IMR-90 (cell line): Measurements from ENCODE around the gene LZTS3. TPM values are rescaled to one million over a fixed set of nuclear protein-coding genes. Genes with fewer than 3 reads are reported as not detected.
"Not testable (repeated sequence)": the region's sequence is repeated elsewhere in the genome, so short reads cannot be mapped to it uniquely, and the experiment has no call there.

Source experiments
- ATAC-seq: fragments of 200-7000 bp; cut with Tn5 transposase; 2 replicates; pipeline ENCODE4 v1.9.1; 2020; ENCODE audit warnings: low read depth, mild to moderate bottlenecking, moderate library complexity
- BruUV-seq: library from RNA; stranded (reverse); fragments of 400-500 nt; replicated peaks from 2 replicates; lab custom pipeline; 2021; lab: Mats Ljungman, UMichigan
- CTCF ChIA-PET: fragments of 300-600 bp; formaldehyde crosslinking; extraction: SDS; loops from one replicate; lab custom pipeline; 2021; ENCODE audit warnings: antibody characterized with exemption; lab: Yijun Ruan, JAX
- POLR2A ChIA-PET: fragments of 300-600 bp; sonication (Branson Sonifier 250); formaldehyde crosslinking; loops from one replicate; lab custom pipeline; 2022; ENCODE audit warnings: antibody characterized with exemption; ENCODE audit not compliant: unreplicated experiment; lab: Charles Lee
- DNase-seq: peaks from one replicate; pipeline ENCODE4 v3.0.0; 2013
- H2AFZ ChIP-seq: replicated peaks from 2 replicates; pipeline ENCODE3; 2013; ENCODE audit warnings: low read length, mild to moderate bottlenecking; ENCODE audit not compliant: poor library complexity
- H2AK5ac ChIP-seq: 2 replicates; pipeline ENCODE4 v1.6.1; 2013; ENCODE audit warnings: low read depth, low read length, inconsistent platforms
- H2AK9ac ChIP-seq: replicated peaks from 2 replicates; pipeline ENCODE3; 2013; ENCODE audit warnings: mild to moderate bottlenecking, low read depth, low read length, moderate library complexity; ENCODE audit not compliant: poor library complexity
- H2BK120ac ChIP-seq: 2 replicates; pipeline ENCODE4 v1.6.1; 2013; ENCODE audit warnings: low read depth, low read length, inconsistent platforms
- H2BK15ac ChIP-seq: 3 replicates; pipeline ENCODE4 v1.6.1; 2013; ENCODE audit warnings: low read depth, low read length, inconsistent platforms
- H2BK20ac ChIP-seq: 2 replicates; pipeline ENCODE4 v1.6.1; 2013; ENCODE audit warnings: low read depth, mild to moderate bottlenecking, inconsistent platforms, low read length, moderate library complexity
- H2BK5ac ChIP-seq: 2 replicates; pipeline ENCODE4 v1.6.1; 2013; ENCODE audit warnings: mild to moderate bottlenecking, low read depth, low read length, inconsistent platforms; ENCODE audit not compliant: poor library complexity, severe bottlenecking
- H3K14ac ChIP-seq: replicated peaks from 2 replicates; pipeline ENCODE4 v1.6.1; 2013; ENCODE audit warnings: low read depth, low read length, inconsistent platforms
- H3K18ac ChIP-seq: 2 replicates; pipeline ENCODE4 v1.6.1; 2013; ENCODE audit warnings: low read depth, low read length, control low read depth
- H3K23ac ChIP-seq: 2 replicates; pipeline ENCODE4 v1.6.1; 2013; ENCODE audit warnings: low read depth, low read length, inconsistent platforms
- H3K27ac ChIP-seq: 2 replicates; pipeline ENCODE4 v1.5.1; 2013; ENCODE audit warnings: mild to moderate bottlenecking, control low read depth, low read length; ENCODE audit not compliant: insufficient read depth
- H3K27me3 ChIP-seq: 2 replicates; pipeline ENCODE4 v1.6.1; 2013; ENCODE audit warnings: low read length; ENCODE audit not compliant: control insufficient read depth, insufficient read depth
- H3K36me3 ChIP-seq: 2 replicates; pipeline ENCODE4 v1.6.1; 2013; ENCODE audit warnings: low read length, mixed read lengths; ENCODE audit not compliant: control insufficient read depth, insufficient read depth
- H3K4ac ChIP-seq: 2 replicates; pipeline ENCODE4 v1.6.1; 2013; ENCODE audit warnings: low read depth, low read length, inconsistent platforms
- H3K4me1 ChIP-seq: 2 replicates; pipeline ENCODE4 v1.6.1; 2013; ENCODE audit warnings: low read length, mixed read lengths; ENCODE audit not compliant: control insufficient read depth, insufficient read depth
- H3K4me2 ChIP-seq: 2 replicates; pipeline ENCODE4 v1.6.1; 2013; ENCODE audit warnings: low read depth, mild to moderate bottlenecking, control low read depth, low read length, moderate library complexity
- H3K4me3 ChIP-seq: 2 replicates; pipeline ENCODE4 v1.5.1; 2013; ENCODE audit warnings: low read depth, mild to moderate bottlenecking, control low read depth, low read length, moderate library complexity; ENCODE audit not compliant: insufficient read depth
- H3K56ac ChIP-seq: 2 replicates; pipeline ENCODE4 v1.6.1; 2013; ENCODE audit warnings: low read length, inconsistent platforms; ENCODE audit not compliant: insufficient read depth; ENCODE audit errors: extremely low read depth
- H3K79me1 ChIP-seq, 2 experiments: 2 replicates each; pipeline ENCODE4 v1.6.1; 2013; ENCODE audit warnings: low read length in 2 of 2, inconsistent platforms in 1 of 2, low read depth in 1 of 2
- H3K9ac ChIP-seq: 2 replicates; pipeline ENCODE4 v1.6.1; 2013; ENCODE audit warnings: low read depth, low read length, control low read depth
- H3K9me1 ChIP-seq: 2 replicates; pipeline ENCODE4 v1.6.1; 2013; ENCODE audit warnings: low read length, inconsistent platforms; ENCODE audit not compliant: insufficient read depth
- H3K9me3 ChIP-seq: 2 replicates; pipeline ENCODE4 v1.6.1; 2013; ENCODE audit warnings: low read length; ENCODE audit not compliant: control insufficient read depth, insufficient read depth
- H4K20me1 ChIP-seq: 2 replicates; pipeline ENCODE4 v1.6.1; 2013; ENCODE audit warnings: low read length, inconsistent platforms; ENCODE audit not compliant: insufficient read depth
- H4K5ac ChIP-seq: 2 replicates; pipeline ENCODE4 v1.6.1; 2013; ENCODE audit warnings: mild to moderate bottlenecking, low read depth, low read length, control low read depth
- H4K8ac ChIP-seq, 2 experiments: 2 replicates each; pipeline ENCODE4 v1.6.1; 2013; ENCODE audit warnings: low read depth in 2 of 2, low read length in 2 of 2, control low read depth in 1 of 2, inconsistent platforms in 1 of 2
- H4K91ac ChIP-seq: 2 replicates; pipeline ENCODE4 v1.6.1; 2013; ENCODE audit warnings: low read depth, low read length, inconsistent platforms; ENCODE audit not compliant: insufficient read depth
- CEBPB ChIP-seq: IDR thresholded peaks from 2 replicates; pipeline ENCODE4 v1.6.1; 2012; ENCODE audit warnings: low read depth, low read length, improper control_type of control experiment
- RAD21 ChIP-seq: IDR thresholded peaks from 2 replicates; pipeline ENCODE4 v1.6.1; 2012; ENCODE audit warnings: low read length, improper control_type of control experiment
- SMC3 ChIP-seq: fragments of 150-350 bp; IDR thresholded peaks from 2 replicates; pipeline ENCODE4 v1.6.1; 2016; ENCODE audit warnings: low read depth, mild to moderate bottlenecking, antibody characterized with exemption, low read length, moderate library complexity
- WGBS, 2 experiments: methylation state at CpG; one replicate each; pipeline versions ENCODE4 v1.1.5 to v1.1.7; 2013; ENCODE audit warnings: missing lambda C conversion rate in 2 of 2; ENCODE audit not compliant: insufficient read length in 1 of 2; ENCODE audit errors: extremely low coverage in 2 of 2; 5-methylcytosine and 5-hydroxymethylcytosine counted together
- dilution Hi-C: fragments of 300-500 bp; cut with HindIII; formaldehyde crosslinking; loops from one replicate; pipeline ENCODE4 v1.14.3; 2018; ENCODE audit warnings: low sequenced_read_pairs; ENCODE audit not compliant: unreplicated experiment
- in situ Hi-C: fragments of 300-500 bp; cut with MboI; formaldehyde crosslinking; loops from 3 replicates; pipeline ENCODE4 v1.14.3; 2019; ENCODE audit warnings: low sequenced_read_pairs, inconsistent platforms, mixed read lengths
- intact Hi-C: fragments of 100-400 bp; cut with micrococcal nuclease; formaldehyde crosslinking; loops from 2 replicates; pipeline ENCODE4 v1.10.0; 2022
- polyA plus RNA-seq, 3 experiments: library from polyadenylated mRNA; depleted of rRNA; stranded (reverse); fragments of >200 nt; gene quantifications; 2 replicates each; pipeline ENCODE4 v1.2.3, GENCODE V29; 2012; ENCODE audit warnings: low replicate concordance in 1 of 3
- total RNA-seq: library from RNA; depleted of rRNA; stranded (reverse); fragments of >200 nt; gene quantifications from 2 replicates; pipeline ENCODE4 v1.2.3, GENCODE V29; 2012
- TF ChIP-seq, protein P1 (sequence below): conservative IDR thresholded peaks from 2 replicates; pipeline ENCODE4 v1.5.1; 2012; ENCODE audit warnings: mild to moderate bottlenecking, low read depth, low read length, improper control_type of control experiment

Gene LZTS3
- total and polyA plus RNA-seq, 2 of the 4 experiments (the other 2 are of a cell fraction) = 1.4 to 3.2 TPM

DNA sequence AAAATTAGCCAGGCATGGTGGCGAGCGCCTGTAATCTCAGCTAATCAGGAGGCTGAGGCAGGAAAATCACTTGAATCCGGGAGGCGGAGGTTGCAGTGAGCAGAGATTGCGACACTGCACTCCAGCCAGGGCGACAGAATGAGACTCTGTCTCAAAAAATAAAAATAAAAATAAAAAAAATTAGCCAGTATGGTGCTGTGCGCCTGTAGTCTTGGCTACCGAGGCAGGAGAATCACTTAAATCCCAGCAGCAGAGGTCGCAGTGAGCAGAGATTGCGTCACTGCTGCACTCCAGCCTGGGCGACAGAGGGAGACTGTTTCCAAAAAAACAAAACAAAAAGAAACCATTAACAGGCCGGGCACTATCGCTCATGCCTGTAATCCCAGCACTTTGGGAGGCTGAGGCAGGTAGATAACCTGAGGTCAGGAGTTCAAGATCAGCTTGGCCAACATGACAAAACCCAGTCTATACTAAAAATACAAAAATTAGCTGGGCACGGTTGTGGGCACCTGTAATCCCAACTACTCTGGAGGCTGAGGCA, 55.4 kb downstream of the LZTS3 start:
- Histone ChIP-seq H3K36me3 (peaks cover 21% of the 10 kb centered on the region), H2AFZ (peak overlapping the region; percentile 43), H3K79me1 (peaks cover 2 to 22% of the 10 kb centered on the region in 2 experiments; a peak in 2 of 4 replicates), H3K9me1 (peaks cover 10% of the 10 kb centered on the region), H3K4me2 (peak overlapping the region; percentile 38; the same call in 1 of the 2 replicates)
- H2AK5ac ChIP-seq, H3K9ac ChIP-seq, H3K27me3 ChIP-seq, H2BK5ac ChIP-seq, dilution Hi-C loops, H2BK20ac ChIP-seq, H4K20me1 ChIP-seq, H3K9me3 ChIP-seq, H3K4me1 ChIP-seq, H3K23ac ChIP-seq, H4K91ac ChIP-seq, POLR2A ChIA-PET, H3K56ac ChIP-seq, H2BK15ac ChIP-seq, BruUV-seq, H4K5ac ChIP-seq, intact Hi-C loops, in situ Hi-C loops, H3K27ac ChIP-seq, H4K8ac ChIP-seq, H3K4ac ChIP-seq, H3K18ac ChIP-seq, H2BK120ac ChIP-seq, H2AK9ac ChIP-seq, H3K14ac ChIP-seq, H3K4me3 ChIP-seq: not testable (repeated sequence)
- CTCF ChIA-PET = interaction anchor here (1.1 to 1.5 kb wide), 2 partner anchors 9 to 11 kb away, joined by 4 to 5 read pairs; no protein-coding TSS in a partner anchor
- 100% methylated on average over 2 of the region's 14 CpGs; no CpG with 5 or more reads in 1 of the 2 experiments for WGBS, 2 experiments
- DNase-seq = peak; percentile 73
- TF ChIP-seq CEBPB = peak; percentile 97
- TF ChIP-seq, protein P1, sequence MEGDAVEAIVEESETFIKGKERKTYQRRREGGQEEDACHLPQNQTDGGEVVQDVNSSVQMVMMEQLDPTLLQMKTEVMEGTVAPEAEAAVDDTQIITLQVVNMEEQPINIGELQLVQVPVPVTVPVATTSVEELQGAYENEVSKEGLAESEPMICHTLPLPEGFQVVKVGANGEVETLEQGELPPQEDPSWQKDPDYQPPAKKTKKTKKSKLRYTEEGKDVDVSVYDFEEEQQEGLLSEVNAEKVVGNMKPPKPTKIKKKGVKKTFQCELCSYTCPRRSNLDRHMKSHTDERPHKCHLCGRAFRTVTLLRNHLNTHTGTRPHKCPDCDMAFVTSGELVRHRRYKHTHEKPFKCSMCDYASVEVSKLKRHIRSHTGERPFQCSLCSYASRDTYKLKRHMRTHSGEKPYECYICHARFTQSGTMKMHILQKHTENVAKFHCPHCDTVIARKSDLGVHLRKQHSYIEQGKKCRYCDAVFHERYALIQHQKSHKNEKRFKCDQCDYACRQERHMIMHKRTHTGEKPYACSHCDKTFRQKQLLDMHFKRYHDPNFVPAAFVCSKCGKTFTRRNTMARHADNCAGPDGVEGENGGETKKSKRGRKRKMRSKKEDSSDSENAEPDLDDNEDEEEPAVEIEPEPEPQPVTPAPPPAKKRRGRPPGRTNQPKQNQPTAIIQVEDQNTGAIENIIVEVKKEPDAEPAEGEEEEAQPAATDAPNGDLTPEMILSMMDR = peak; percentile 74
- peak; percentile 39 for TF ChIP-seq RAD21
- TF ChIP-seq SMC3 = peak; percentile 43
- peak; percentile 87 for ATAC-seq
